Cardiac fibroblast (primary cell): ENCODE data around the gene TBX10.
"Not testable (repeated sequence)": the region's sequence is repeated elsewhere in the genome, so short reads cannot be mapped to it uniquely, and the experiment has no call there.

Experiments used
- DNase-seq, 2 donors: peaks; one replicate each; pipeline versions ENCODE4 v3.0.0 to v3.0.0-alpha.2; 2010; ENCODE audit warnings: low read depth in 2 of 2
- H3K4me3 ChIP-seq, 2 donors: replicated peaks in 1 of 2; 1 replicate in 1 of 2; 2 replicates in 1 of 2; pipeline ENCODE4 v1.5.1; 2011; ENCODE audit warnings: low read depth in 2 of 2, low read length in 2 of 2, mild to moderate bottlenecking in 2 of 2, moderate library complexity in 1 of 2
- CTCF ChIP-seq: IDR thresholded peaks from one replicate; pipeline ENCODE4 v1.5.1; 2011; ENCODE audit warnings: low read depth, mild to moderate bottlenecking, low read length, inconsistent platforms

Gene TBX10

GRCh38 chr11:67592880-67593564 is 46.5 kb downstream of the TBX10 start:
- DNase-seq, result no peak
- TF ChIP-seq CTCF, result no peak
- H3K4me3 ChIP-seq, result no peak overlapping the region

GRCh38 chr11:67588899-67589415 is 50.6 kb downstream of the TBX10 start:
- not testable (repeated sequence) for DNase-seq, H3K4me3 ChIP-seq

GRCh38 chr11:67588136-67588503 is 51.4 kb downstream of the TBX10 start:
- no peak for TF ChIP-seq CTCF
- DNase-seq, result no peak
- no peak overlapping the region for H3K4me3 ChIP-seq

GRCh38 chr11:67586568-67587250 is 52.9 kb downstream of the TBX10 start:
- no peak for TF ChIP-seq CTCF
- no peak for DNase-seq
- H3K4me3 ChIP-seq, result no peak overlapping the region

GRCh38 chr11:67585911-67586310 is 53.7 kb downstream of the TBX10 start:
- DNase-seq, result no peak

GRCh38 chr11:67584881-67585873 is 54.4 kb downstream of the TBX10 start:
- no peak for TF ChIP-seq CTCF
- H3K4me3 ChIP-seq, result peak overlapping the region; percentile 56 to 75
- DNase-seq, result no peak

More at GRCh38 chr11:67585911-67586310, 53.7 kb downstream of the TBX10 start:
- no peak for TF ChIP-seq CTCF
- H3K4me3 ChIP-seq, result no peak overlapping the region
